ENCODE data around the gene KRTAP4-12. TPM values are rescaled to one million over a fixed set of nuclear protein-coding genes. Genes with fewer than 3 reads are reported as not detected.
"Not testable (repeated sequence)": the region's sequence is repeated elsewhere in the genome, so short reads cannot be mapped to it uniquely, and the experiment has no call there.

The KRTAP4-12 gene
- not detected for total RNA-seq

DNA sequence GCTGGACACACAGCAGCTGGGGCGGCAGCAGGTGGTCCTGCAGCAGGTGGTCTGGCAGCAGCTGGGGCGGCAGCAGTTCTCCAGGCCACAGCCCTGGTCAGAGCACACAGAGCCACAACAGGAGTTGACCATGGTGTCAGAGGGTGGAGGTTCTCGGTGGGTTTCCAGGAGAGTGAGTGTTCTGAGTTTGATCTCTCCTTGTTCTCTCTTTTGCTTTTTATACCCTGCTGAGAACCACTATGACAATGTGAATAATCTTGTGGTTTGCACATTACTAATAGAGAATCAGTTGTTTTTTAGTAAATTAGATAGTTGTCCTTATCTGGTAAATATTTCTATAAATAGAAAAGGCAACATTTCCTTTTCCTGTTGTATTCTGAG is at the start of gene KRTAP4-12:
TSS of gene KRTAP4-12 (minus strand) at position 192 of the 381 bp plus-strand sequence. CDS start at position 132, 60 bp downstream.
- DNase-seq, result not testable (repeated sequence)

DNA sequence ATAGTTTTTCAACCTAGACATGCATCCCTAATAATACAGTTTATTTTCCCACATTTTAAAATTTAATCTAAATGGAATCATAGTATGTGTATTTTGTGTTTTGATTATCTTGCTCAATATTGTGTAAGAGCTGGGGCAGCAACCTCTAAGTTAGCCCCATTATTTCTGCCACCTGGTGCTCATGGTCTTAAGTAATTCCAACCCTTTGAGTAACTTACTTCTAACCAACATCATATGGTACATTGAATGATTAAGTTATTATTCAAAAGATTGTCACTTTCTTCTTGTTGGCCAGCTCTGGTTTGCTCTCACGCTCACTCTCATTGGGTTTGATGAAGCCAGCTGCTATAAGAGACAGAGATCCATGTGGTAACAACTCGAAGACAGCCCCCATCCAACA is 47.9 kb upstream of the KRTAP4-12 start:
- no peak for DNase-seq

GRCh38 chr17:41168121-41168520 is 44.1 kb upstream of the KRTAP4-12 start, which contains the start of gene KRTAP4-3:
TSS of gene KRTAP4-3 (minus strand) at chr17:41168221. CDS start at chr17:41168172, 49 bp downstream.
- DNase-seq, result no peak

DNA sequence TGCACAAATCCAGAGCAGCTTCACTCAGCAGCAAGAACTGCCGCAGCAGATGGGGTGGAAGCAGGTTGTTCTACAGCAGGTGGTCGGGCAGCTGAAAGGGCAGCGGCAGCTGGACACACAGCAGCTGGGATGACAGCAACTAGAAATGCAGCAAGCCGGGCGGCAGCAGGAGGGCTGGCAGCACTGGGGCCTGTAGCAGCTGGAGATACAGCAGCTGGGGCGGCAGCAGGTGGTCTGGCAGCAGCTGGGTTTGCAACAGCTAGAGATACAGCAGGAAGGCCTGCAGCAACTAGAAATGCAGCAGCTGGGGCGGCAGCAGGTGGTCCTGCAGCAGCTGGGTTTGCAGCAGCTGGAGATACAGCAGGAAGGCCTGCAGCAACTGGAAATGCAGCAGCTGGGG is 43.6 kb upstream of the KRTAP4-12 start:
- no peak for DNase-seq

DNA sequence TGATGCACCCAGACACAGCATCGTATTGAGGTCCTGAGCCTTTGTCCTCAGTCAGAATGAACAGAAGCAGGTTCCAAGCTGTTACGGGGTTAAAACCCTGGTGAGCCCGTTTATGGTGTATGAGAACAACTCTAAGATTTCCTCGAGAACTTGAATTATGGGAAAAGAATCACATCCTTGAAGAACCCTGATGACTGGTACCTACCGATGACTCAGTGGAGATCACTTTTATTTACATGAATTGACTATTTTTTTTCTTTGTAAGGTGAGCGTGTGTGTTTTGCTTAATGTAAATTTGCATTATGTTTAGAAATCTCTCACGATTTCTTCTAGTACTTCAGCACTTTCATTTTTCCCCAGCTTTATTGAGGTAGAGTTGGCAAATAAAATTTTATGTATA is 39.8 kb upstream of the KRTAP4-12 start:
- no peak for DNase-seq

- no peak for DNase-seq
Observed at GRCh38 chr17:41160648-41161047, 36.7 kb upstream of the KRTAP4-12 start, which contains the start of gene KRTAP4-4. TSS of gene KRTAP4-4 (minus strand) at chr17:41160748. CDS start at chr17:41160691, 57 bp downstream.

DNA sequence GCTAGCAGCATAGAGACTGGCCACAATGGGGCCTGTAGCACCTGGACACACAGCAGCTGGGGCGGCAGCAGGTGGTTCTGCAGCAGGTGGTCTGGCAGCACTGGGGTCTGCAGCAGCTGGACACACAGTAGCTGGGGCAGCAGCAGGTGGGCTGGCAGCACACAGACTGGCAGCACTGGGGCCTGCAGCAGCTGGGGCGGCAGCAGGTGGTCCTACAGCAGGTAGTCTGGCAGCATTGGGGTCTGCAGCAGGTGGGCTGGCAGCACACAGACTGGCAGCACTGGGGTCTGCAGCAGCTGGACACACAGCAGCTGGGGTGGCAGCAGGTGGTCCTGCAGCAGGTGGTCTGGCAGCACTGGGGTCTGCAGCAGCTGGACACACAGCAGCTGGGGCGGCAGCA is 36.2 kb upstream of the KRTAP4-12 start:
- not testable (repeated sequence) for DNase-seq

DNA sequence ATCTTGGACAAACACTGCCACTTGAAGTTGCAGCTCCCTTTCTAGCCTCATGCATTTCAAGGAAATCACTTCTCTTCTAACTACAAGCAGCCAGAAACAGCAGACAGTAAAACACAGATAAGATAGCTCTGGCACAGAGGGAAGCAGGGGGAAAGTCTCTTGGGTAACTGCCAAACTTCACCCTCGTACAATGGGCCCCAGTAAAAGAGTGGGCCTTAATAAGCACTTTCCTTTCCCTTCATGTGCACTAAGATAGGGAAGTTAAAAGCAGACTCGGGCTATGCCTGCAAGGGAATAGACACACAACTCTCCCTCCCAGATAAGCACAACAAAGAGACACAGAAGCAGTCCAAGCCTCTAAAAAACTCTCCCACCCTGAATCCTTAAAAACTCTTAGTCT is 29.9 kb upstream of the KRTAP4-12 start:
- no peak for DNase-seq

GRCh38 chr17:41151525-41151924 is 27.5 kb upstream of the KRTAP4-12 start:
- no peak for DNase-seq

DNA sequence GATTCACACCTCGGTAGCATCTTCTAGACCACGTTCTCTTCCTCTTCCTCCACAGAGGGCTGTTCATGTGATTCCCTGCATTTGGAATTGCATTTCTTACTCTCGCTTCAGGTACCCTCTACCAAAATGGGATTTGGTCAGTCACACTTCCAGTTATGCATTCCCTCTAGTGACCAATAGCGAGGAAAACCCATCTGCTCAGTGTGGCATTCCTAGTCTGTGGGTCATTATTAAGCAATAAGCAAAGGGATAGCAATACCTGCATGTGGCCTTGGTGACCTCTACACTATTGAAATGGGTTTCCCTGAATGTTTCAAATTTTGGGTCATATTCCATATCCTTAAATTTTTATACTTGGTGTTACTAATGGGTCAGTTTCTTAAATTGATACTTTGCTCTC is 26.0 kb upstream of the KRTAP4-12 start:
- no peak for DNase-seq

DNA sequence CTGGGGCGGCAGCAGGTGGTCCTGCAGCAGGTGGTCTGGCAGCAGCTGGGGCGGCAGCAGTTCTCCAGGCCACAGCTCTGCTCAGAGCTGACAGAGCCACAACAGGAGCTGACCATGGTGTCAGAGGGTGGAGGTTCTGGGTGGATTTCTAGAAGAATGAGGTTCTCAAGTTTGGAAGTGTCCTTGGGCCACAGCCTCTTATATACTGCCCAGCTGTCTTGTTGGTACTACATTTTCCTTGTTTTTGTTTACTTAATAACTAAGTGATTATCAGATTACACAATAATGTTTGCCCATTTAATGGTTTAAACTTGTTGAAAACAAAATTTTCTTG is 25.6 kb upstream of the KRTAP4-12 start, which contains the start of gene KRTAP4-5:
TSS of gene KRTAP4-5 (minus strand) at position 174 of the 334 bp plus-strand sequence. CDS start at position 116, 58 bp downstream.
- no peak for DNase-seq

DNA sequence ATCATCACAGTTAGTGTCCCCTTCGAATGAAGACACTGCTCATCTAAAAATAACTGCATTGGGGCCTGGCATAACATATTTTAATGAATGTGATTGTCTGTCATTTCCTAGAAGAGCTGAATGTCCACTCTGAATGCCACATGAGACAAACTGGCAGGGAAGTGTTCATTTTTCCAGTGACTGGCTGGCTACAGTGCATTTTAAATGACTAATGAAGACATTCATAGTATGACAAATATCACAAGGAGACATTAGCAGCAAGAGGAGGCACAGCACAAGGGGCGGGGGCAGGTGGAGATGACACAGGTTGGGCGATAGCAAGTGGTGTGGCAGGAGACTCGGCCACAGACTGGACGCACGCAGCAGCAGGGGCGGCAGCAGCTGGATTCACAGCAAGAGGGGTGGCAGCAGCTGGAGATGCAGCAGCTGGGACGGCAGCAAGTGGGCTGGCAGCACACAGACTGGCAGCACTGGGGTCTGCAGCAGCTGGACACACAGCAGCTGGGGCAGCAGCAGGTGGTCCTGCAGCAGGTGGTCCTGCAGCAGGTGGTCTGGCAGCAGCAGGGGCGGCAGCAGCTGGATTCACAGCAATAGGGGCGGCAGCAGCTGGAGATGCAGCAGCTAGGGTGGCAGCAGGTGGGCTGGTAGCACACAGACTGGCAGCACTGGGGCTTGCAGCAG is 25.1 kb upstream of the KRTAP4-12 start:
- DNase-seq, result not testable (repeated sequence)

- no peak for DNase-seq
Observed at GRCh38 chr17:41147531-41148204, 23.7 kb upstream of the KRTAP4-12 start.

DNA sequence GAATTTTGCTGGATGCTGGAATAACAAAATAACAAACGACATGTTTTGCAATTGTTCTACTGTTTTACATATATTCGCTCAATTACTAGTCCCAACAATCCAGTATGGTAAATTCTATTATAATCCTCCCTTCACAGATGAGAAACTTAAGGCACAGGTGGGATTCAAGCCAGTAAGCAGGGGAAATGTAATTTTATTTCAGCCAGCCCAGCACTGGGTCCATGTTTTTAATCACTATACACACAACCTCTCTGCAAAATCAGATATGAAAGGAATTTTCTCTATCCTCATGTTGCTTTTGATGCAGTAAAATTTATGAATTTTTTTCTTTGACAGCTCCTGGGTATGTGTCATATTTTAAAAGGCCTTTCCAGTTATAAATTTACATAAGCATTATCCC is 21.3 kb upstream of the KRTAP4-12 start:
- DNase-seq, result no peak

DNA sequence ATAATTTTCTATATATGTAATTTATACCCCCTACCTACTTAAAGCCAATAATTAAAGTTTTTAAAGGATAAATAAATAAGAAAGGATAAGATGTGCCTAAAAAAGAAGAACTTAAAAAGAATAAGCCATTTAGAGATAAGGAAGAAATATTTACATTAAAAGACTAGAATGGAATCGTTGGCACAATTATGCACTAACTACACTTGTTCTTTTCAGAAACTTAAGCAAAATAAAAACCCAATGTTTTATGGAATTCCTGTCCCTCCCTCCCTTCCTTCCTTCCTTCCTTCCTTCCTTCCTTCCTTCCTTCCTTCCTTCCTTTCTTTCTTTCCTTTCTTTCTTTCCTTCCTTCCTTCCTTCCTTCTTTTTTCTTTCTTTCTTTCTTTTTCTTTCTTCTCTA is 20.9 kb upstream of the KRTAP4-12 start:
- DNase-seq, result no peak

GRCh38 chr17:41141361-41141760 is 17.4 kb upstream of the KRTAP4-12 start:
- no peak for DNase-seq

- DNase-seq, result no peak
Observed at GRCh38 chr17:41140360-41141131, 16.6 kb upstream of the KRTAP4-12 start, which contains the start of gene KRTAP4-6. TSS of gene KRTAP4-6 (minus strand) at chr17:41140544. CDS start at chr17:41140487, 57 bp downstream.

DNA sequence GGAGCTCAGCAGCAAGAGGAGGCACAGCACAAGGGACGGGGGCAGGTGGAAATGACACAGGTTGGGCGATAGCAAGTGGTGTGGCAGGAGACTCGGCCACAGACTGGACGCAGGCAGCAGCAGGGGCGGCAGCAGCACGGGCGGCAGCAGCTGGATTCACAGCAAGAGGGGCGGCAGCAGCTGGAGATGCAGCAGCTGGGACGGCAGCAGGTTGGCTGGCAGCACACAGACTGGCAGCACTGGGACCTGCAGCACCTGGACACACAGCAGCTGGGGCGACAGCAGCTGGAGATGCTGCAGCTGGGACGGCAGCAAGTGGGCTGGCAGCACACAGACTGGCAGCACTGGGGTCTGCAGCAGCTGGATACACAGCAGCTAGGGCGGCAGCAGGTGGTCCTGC is 15.9 kb upstream of the KRTAP4-12 start:
- DNase-seq, result not testable (repeated sequence)

GRCh38 chr17:41133880-41134735 is 10.1 kb upstream of the KRTAP4-12 start:
- DNase-seq, result no peak

DNA sequence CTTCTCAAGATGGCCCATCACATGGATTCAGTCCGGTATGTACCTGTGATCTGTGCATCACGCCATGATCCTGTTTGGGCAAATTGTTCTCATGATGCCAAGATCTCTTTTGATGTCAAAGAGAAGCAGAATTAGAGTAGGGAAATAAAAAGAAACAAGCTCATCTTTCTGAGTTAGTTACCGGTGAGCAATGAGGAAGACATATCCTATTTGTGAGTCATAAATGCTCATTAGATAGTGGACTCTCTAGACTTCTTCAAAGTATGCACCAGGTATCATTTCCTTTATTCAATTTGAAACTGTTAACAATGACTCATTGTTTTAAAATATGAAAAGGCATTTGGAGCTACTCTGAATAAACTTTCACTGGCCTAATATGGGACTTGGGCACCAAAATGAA is 8.0 kb upstream of the KRTAP4-12 start:
- DNase-seq, result no peak

- DNase-seq, result no peak
Observed at GRCh38 chr17:41127371-41127770, 3.4 kb upstream of the KRTAP4-12 start.

DNA sequence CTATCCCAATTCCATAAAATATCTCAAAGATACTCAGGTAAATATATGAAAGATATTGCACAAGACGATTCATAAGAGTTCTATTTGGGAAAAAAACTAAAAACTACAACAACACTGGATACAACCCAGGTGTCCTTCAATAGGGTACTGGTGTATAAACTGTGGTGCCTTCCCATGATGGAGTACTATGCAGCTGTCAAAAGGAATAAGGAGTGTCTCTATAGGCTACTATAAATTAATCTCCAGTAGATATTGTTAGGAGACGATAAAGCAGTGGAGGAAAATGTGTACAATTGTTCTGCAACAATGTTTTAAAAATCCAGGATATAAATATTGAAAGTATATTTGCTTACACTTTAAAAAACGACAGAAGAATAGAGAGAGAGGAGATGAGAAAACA is 2.4 kb upstream of the KRTAP4-12 start:
- DNase-seq, result no peak

Data from tongue (tissue), 2 donors.